Stimulated activated CD4-positive, alpha-beta T cell treated with anti-CD3 and anti-CD28 coated beads, Interleukin-1b, Interleukin-23, amount 100 ng/mL, for 4 hours (primary cell): ENCODE results near the gene SLC35C1.
"Not testable (repeated sequence)": the region's sequence is repeated elsewhere in the genome, so short reads cannot be mapped to it uniquely, and the experiment has no call there.

ENCODE experiments used
- DNase-seq, 2 donors: peaks; one replicate each; pipeline ENCODE4 v3.0.0-alpha.2; 2020; ENCODE audit warnings: low read depth in 2 of 2

Gene SLC35C1

DNA sequence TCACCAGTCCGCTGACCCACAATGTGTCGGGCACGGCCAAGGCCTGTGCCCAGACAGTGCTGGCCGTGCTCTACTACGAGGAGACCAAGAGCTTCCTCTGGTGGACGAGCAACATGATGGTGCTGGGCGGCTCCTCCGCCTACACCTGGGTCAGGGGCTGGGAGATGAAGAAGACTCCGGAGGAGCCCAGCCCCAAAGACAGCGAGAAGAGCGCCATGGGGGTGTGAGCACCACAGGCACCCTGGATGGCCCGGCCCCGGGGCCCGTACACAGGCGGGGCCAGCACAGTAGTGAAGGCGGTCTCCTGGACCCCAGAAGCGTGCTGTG, 6.1 kb downstream of the SLC35C1 start:
- no peak for DNase-seq

DNA sequence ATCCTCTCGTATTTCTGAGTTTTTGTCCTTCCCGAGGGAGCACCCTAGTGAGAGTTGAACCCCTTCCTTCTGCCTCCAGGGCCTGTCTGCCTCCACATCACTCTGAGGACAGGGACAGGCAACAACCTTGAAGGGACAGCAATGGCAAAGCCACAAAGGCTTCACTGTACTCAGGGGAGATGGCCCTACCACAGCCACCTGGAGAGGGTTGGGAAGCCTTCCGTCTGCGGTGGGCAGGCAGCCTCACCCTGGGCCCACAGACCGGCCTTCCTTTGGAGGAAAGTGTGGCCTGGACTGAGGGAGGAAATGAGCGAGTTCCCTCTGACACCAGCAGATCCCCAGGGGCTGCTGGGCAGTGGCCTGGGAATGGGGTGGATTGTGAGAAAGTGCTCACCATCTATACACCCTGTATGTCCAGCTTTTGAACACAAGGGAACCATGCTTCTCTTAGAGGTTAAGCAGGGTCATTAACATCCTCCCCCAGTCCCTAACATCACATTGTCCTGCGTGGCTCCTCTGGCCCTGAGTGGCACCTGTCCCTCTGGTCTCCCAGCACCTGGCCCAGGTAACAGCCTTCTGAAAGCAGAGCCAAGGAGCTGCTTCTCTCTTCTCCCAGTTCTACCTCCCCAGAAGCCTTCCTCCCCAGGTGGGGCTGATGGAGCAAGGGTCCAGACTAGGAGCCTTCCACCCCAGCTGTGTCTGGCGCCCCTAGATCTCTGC, 6.8 kb downstream of the SLC35C1 start:
- no peak for DNase-seq

GRCh38 chr11:45812581-45813548, 7.9 kb downstream of the SLC35C1 start:
- DNase-seq = no peak

- DNase-seq = no peak
Measured at GRCh38 chr11:45815747-45816146, 10.8 kb downstream of the SLC35C1 start.

- no peak for DNase-seq
Measured at GRCh38 chr11:45816614-45817013, 11.7 kb downstream of the SLC35C1 start.

DNA sequence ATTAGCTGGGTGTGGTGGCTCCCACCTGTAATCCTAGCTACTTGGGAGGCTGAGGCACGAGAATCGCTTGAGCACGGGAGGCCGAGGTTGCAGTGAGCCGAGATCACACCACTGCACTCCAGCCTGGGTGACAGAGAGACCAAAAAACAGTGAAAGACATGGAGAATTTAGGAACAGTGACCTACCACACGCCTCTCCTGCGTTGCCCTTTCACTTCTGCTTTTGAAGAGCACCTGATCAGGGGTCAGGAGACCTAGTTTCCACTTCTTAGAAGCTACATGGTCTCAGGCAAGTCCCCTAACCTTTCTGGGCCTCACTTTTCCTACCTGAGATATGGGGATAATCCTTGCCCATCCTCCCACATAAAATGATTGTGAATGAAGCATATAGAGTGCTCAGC, 12.2 kb downstream of the SLC35C1 start:
- DNase-seq = no peak

GRCh38 chr11:45818961-45819605, 14.1 kb downstream of the SLC35C1 start:
- no peak for DNase-seq

DNA sequence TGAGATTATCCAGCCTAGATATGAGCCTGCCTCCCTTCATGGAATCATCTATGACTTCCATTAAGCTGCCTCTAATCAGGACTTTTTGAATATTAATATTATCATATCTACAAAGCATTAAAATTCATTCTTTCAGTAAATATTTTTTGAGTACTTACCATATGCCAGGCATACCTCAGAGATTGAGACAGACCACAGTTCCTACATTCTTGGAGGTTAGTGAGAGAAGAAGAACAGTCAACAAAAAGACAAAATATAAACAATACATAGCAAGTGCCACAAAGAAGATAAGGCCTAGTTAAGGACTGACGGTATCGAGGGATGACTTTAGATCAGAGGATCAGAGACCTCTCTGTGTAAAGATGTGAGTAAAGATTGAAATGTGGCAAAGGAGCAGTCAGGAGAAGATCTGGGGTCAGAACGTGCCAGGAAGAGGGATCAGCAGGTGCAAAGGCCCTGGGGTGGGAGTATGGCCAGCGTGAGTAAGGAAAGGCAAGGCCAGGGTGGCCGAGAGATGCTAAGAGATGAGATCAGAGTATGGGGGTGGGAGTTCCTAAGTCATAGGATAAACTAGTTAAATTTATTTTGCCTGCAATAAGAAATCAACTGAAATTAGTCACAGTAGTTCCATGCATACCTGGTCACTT, 15.4 kb downstream of the SLC35C1 start:
- DNase-seq = no peak

DNA sequence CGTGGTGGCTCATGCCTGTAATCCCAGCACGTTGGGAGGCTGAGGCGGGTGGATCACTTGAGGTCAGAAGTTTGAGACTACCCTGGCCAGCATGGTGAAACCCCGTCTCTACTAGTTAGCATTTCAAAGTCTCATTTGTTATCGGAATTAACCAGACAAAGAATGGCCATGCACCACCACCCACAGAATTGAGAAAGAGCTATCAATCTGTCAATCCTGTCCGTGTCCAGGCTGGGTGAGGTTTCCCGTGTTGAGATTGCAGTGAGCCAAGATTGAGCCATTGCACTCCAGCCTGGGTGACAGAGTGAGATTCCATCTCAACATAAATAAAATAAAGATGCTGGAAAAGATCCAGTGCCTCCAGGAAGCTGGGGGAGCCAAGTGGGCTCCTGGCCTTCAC, 21.5 kb downstream of the SLC35C1 start:
- DNase-seq = not testable (repeated sequence)

DNA sequence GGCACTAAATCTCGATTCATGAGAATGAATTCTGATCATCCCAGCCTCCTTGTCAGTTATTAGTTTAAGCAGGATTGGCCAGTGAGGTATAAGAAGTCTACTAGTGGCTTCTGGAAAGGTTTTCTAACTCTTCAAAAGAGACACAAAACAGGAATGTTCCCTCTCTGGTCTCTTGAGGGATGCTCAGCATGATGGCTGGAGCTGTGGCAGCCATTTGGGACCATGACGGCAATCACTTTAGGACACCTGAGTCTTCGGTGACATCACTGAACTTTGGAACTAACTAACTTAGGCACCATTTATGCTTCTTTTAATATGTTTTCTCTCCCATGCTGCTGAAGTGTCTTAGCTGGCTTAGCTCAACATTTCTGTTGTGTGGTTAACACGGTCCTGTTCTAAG, 22.2 kb downstream of the SLC35C1 start:
- DNase-seq = no peak

DNA sequence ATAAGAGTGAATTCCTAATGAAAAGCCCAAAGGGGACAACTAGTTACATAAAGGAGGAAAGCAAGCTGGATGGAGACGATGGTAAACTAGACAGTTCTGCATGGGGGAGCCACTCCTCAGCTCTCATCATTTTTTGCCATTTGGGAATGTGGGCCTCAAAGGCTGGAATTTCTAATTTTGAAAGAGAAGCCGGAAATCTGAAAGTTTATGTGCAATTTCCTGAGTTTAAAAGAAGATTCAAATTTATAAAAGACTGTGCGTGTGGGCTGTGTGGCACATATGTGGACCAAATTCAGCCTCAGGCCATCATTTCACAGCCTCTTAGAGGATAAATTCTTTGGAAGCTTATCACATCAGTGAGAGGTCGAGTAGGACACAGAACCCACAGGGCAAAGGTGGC, 24.0 kb downstream of the SLC35C1 start:
- no peak for DNase-seq

GRCh38 chr11:45830596-45830995, 25.6 kb downstream of the SLC35C1 start:
- DNase-seq = no peak

GRCh38 chr11:45832811-45833441, 28.0 kb downstream of the SLC35C1 start:
- DNase-seq = no peak

DNA sequence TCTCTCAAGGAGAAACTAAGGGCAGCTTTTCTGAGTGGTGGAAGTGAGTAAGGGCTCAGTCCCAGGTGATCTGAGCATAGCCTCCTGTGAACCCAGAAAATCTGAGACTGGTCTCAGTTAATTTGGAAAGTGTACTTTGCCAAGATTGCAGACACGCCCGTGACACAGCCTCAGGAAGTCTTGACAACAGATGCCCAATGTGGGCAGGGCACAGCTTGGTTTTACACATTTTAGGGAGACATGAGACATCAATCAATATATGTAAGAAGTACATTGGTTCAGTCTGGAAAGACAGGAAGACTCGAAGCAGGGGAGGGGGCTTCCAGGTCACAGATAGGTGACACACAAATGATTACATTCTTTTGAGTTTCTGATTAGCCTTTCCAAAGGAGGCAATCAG, 28.8 kb downstream of the SLC35C1 start:
- no peak for DNase-seq

- no peak for DNase-seq
Measured at GRCh38 chr11:45834298-45834756, 29.4 kb downstream of the SLC35C1 start.

- no peak for DNase-seq
Measured at GRCh38 chr11:45839204-45839603, 34.3 kb downstream of the SLC35C1 start.

GRCh38 chr11:45840251-45840650, 35.3 kb downstream of the SLC35C1 start:
- not testable (repeated sequence) for DNase-seq

- peak; percentile 73 to 83 for DNase-seq
Measured at GRCh38 chr11:45843158-45843924, 38.4 kb downstream of the SLC35C1 start.

- no peak for DNase-seq
Measured at GRCh38 chr11:45844822-45845578, 40.1 kb downstream of the SLC35C1 start.

DNA sequence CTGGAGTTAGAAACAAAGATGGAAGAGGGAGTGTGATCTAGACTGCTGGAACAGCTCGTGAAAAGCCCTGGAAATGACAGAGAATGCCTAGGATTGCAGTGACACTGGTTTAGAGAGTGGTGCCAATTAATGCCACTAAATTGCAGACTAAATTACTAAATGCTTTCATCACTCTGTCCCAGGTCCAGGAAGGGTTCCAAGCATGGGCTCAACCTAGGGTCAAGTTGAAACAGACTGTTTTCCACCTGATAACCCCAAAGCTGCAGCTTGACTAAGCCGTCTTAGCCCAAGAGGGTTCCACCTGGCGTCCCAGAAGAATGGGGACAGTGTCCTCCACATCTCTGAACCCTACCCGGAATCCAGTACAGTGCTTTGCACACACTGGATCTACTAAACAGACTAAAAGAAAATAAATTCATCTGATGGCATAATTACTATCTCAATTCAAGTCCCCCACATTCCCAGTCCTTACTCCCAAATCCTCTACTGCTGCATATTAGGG, 41.3 kb downstream of the SLC35C1 start:
- DNase-seq = no peak
